SK-N-MC (cell line): ENCODE data around the gene PDE1C.

Experiments
- EZH2 ChIP-seq: fragments of 200-600 bp; sonication (generic); IDR thresholded peaks from one replicate; pipeline ENCODE4 v1.6.1; 2017; ENCODE audit warnings: antibody characterized with exemption
- POLR2AphosphoS5 ChIP-seq: IDR thresholded peaks from 2 replicates; pipeline ENCODE4 v1.6.1; 2012; ENCODE audit warnings: mild to moderate bottlenecking, low read depth, low read length, borderline replicate concordance

- TF ChIP-seq POLR2AphosphoS5 (no peak), EZH2 (no peak)
Measured at GRCh38 chr7:31953432-31953831, 116.8 kb downstream of the PDE1C start.
